GM18909 (cell line): ENCODE results near the gene MFN1.

ENCODE experiments used
- ATAC-seq: cut with Tn5 transposase; IDR thresholded peaks from one replicate; pipeline ENCODE4 v1.9.1; 2021; ENCODE audit warnings: mild to moderate bottlenecking; ENCODE audit not compliant: unreplicated experiment, poor library complexity

The MFN1 gene

GRCh38 chr3:179333084-179333483 is 14.4 kb upstream of the MFN1 start:
- no peak for ATAC-seq

- no peak for ATAC-seq
Observed at GRCh38 chr3:179336345-179336929, 11.1 kb upstream of the MFN1 start.

- ATAC-seq: peak; percentile 59
Observed at GRCh38 chr3:179348325-179349013, 960 bp downstream of the MFN1 start.

GRCh38 chr3:179355996-179356395 is 8.5 kb downstream of the MFN1 start:
- ATAC-seq: no peak

GRCh38 chr3:179363332-179363731 is 15.8 kb downstream of the MFN1 start:
- ATAC-seq: no peak

- no peak for ATAC-seq
Observed at GRCh38 chr3:179369621-179370020, 22.1 kb downstream of the MFN1 start.

GRCh38 chr3:179373938-179374337 is 26.4 kb downstream of the MFN1 start:
- no peak for ATAC-seq

- no peak for ATAC-seq
Observed at GRCh38 chr3:179375091-179375999, 27.8 kb downstream of the MFN1 start.

GRCh38 chr3:179376474-179376873 is 29.0 kb downstream of the MFN1 start:
- no peak for ATAC-seq

GRCh38 chr3:179391906-179392305 is 44.4 kb downstream of the MFN1 start:
- ATAC-seq: no peak

GRCh38 chr3:179398574-179399231 is 51.2 kb downstream of the MFN1 start:
- ATAC-seq: no peak

GRCh38 chr3:179401561-179401960 is 54.1 kb downstream of the MFN1 start:
- ATAC-seq: no peak

- no peak for ATAC-seq
Observed at GRCh38 chr3:179402963-179403362, 55.5 kb downstream of the MFN1 start.

- no peak for ATAC-seq
Observed at GRCh38 chr3:179404307-179404706, 56.8 kb downstream of the MFN1 start.

GRCh38 chr3:179410331-179410730 is 62.8 kb downstream of the MFN1 start:
- ATAC-seq: no peak

GRCh38 chr3:179410999-179411398 is 63.5 kb downstream of the MFN1 start:
- ATAC-seq: peak; percentile 61

- ATAC-seq: no peak
Observed at GRCh38 chr3:179414804-179415203, 67.3 kb downstream of the MFN1 start.

- no peak for ATAC-seq
Observed at GRCh38 chr3:179415377-179415776, 67.9 kb downstream of the MFN1 start.

GRCh38 chr3:179416681-179417080 is 69.2 kb downstream of the MFN1 start:
- no peak for ATAC-seq

- ATAC-seq: no peak
Observed at GRCh38 chr3:179418610-179419009, 71.1 kb downstream of the MFN1 start.

GRCh38 chr3:179421500-179421899 is 74.0 kb downstream of the MFN1 start:
- no peak for ATAC-seq
